Jurkat, Clone E6-1 (cell line): ENCODE measurements around the gene FKBP8.

Experiments used
- DNase-seq: peaks from one replicate; pipeline ENCODE4 v3.0.0-alpha.2; 2011; ENCODE audit warnings: low read depth, low spot score
- H3K4me3 ChIP-seq: 2 replicates; pipeline ENCODE4 v1.5.1; 2011; ENCODE audit warnings: mild to moderate bottlenecking, low read length, control low read depth, moderate library complexity

FKBP8 gene

DNA sequence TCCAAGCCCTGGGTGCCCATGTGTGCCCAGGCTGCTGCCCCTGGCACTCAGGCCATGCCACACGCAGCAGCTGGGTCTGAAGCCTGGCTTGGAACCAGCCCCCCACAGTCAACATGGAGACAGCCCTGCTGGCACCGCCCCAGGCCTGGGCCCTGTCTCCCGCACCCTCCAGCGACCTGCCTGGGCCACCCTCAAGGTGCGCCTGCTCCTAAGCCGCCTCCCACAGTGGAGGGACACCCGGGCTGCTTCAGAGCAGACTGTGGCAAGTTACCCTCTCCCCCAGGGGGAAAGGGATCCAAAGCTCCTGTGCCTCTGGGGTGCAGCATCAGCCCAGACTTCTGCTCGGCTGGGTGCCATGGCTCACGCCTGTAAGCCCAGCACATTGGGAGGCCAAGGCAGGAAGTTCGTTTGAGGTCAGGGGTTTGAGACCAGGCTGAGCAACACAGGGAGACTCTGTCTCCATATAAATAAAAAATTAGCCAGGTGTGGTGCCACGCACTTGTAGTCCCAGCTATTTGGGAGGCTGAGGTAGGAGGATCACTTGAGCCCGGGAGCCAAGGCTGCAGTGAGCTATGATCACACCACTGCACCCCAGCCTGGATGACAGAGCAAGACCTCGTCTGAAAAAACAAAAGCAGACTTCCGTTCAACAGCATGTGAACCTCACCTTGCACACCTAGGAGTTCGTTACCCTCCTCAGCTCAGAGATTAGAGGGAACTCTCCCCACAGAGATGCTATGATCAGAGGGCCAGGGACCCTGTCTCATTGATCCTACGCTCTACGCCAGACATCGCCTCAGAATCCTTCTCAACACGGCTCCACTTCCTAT lies 37.1 kb downstream of the FKBP8 start:
- DNase-seq = no peak
- no peak overlapping the region for H3K4me3 ChIP-seq

DNA sequence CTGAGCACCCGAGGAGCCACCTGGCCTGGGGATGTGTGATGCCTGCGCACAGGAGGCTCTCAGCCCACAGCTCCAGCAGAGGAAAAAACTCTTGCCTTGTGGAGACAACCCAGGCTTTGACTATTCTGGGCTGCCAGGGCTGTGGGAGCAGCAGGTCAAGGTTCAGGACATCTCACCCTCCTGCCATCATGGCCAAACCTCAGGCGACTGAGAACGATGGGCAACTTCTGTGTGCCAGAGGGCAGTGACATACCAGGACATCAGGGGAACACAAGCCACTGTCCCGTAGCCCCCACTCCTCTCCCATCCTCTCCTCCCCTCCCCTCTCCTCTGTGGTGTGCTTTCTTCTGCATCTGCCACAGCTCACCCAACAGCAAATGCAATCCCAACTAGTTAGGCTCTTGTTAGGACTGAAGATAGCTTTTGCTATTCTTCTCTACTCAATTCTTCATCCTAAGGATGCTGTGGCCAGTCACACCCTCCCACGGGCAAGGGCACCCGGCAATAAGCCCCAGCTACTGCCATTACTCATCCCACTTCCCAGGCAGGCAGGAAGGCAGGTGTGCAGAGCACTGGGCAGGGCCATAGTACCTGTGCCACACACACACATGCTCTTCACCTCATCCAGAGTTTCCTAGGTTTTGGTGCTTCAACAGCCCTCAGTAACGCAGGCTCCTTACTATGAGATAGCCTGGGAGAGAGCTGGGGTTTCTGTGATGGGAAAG lies 38.3 kb downstream of the FKBP8 start:
- no peak overlapping the region for H3K4me3 ChIP-seq
- no peak for DNase-seq

DNA sequence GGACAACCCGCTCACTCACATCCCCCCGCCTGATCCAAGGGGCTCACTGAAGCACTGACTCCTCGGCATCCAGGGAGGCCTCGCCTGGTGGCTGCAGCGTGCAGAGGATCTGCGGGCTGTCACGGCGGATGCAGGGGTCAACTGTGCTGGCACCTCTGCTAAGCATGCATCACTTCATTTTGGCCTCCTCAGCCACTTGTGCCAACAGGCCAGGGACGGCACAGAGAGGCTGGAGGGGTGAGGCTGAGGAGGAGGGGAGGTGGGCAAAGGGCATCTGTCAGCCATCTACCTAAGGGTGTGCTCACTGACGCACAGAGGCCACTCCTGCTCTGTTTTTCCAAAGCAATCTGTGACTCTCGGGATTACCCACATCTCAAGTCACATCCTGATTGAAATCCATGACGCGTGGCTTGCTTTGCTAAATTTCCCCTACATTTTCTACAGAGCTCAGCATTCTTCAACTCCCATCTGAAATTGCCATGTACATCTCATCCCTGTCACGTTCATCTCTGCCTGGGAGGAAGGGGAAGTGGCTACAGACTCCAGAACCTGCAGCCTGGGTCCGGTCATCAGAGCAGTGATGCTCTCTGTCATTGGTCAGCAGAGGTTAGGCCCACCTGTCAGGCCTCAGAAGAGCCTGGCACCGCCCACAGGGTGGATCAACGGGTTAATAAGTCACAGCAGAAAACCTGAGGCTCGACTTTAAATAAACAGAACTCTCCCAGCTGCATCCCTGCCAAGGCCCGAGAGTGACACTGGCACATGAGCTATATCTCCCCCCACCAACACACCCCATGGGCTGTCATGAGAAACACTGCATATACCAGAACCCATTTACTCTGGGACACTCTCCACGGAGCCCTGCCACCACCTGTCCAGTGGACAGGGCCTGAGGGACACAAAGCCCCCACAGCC lies 39.1 kb downstream of the FKBP8 start:
- no peak for DNase-seq
- H3K4me3 ChIP-seq = no peak overlapping the region

DNA sequence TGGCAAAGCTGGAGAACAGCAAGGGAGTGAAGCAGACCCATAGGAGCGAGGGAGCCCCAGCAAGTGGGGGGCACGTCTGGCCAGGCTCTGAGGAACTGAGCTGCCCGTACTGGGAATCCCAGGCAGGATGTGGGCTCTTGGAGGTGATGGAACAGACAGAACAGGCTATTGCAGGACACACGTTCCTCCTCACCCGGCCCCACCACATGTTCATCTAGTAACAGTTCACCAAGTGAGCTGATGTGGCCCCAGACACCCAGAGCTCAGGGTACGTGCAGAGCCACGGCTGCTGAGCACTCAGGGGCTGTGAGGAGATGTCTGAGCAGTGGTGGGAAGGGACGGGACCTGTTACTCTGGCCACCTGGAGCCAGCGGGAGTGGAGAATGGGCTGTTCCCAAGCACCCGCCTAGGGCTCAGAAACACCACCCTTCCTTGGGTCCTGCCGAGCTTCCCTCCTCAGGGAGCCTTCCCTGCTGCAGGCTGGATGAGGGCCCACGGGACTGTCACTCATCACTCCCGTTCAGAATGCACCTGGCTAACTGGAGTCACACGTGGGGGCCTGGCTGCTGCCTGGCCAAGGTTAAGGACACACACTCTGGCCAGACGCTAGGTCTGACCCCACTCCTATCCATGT lies 39.9 kb downstream of the FKBP8 start:
- no peak overlapping the region for H3K4me3 ChIP-seq
- DNase-seq = no peak

DNA sequence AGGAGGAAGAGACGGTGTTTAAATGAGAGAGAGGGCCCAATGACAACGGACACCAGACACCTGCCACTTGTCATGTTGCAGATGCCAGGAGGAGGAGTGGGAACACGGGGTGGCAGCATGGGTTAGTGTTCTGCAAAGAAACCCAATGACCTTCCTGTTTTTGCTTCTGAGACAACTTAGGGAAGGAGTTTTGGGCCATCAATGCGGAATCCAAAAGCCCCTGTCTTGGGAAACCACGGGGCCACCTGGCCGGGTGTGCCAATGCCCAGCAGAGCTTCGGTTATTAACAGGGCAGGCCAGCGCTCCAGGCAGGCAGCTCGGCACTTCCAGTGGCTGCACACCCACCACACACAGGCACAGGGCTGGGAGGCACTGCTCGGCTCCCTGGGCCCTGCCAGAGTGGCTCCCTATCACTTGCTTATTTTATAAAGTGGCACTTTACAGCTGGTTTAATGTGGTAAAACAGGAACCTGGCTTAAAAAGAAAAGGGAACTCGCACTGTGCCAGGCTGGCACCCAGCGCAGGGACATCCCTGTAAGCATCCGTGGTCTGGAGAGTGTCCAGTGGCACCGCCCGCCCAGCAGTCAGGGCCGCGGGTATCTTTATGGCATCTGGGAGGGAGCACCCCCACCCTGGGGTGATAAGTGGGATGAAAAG lies 40.6 kb downstream of the FKBP8 start:
- no peak overlapping the region for H3K4me3 ChIP-seq
- no peak for DNase-seq

DNA sequence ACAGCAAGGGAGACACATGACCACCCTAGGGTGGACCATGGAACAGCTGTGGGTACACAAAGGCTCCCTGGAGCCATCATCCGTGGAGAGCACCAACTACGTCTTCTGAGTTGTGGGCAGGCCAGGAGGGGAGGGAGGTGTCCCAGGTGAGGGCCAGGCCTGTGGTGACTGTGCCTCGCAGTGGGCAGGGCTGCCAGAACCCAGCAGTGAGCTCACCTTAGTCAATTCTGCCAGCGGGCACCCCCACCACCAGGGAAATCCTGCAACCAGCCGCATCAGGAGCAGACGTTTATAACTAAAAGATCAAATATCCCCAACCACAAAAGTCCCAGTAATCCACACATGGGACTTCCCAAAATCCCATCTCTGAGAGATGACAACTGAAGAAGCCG lies 41.1 kb downstream of the FKBP8 start:
- no peak for DNase-seq
- no peak overlapping the region for H3K4me3 ChIP-seq

DNA sequence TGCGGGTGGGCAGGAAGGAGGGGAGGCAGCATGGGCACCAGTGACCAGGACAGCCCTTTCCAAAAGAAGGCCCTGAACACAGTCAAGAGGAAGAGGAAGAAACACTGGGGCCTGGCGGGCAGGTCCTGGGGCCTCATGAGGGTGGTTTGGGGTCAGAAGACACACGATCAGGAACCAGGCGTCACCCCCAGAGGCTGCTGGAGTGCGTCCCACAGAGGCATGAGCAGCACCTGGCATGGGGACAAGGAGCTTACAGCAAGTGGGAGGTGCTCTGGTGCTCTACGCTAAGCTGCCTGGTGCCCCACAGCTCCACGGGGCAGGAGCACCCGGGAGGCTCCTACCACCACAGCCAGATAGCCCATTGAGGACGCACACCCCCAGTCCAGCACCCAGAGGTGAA lies 41.5 kb downstream of the FKBP8 start:
- no peak for DNase-seq
- H3K4me3 ChIP-seq = no peak overlapping the region

DNA sequence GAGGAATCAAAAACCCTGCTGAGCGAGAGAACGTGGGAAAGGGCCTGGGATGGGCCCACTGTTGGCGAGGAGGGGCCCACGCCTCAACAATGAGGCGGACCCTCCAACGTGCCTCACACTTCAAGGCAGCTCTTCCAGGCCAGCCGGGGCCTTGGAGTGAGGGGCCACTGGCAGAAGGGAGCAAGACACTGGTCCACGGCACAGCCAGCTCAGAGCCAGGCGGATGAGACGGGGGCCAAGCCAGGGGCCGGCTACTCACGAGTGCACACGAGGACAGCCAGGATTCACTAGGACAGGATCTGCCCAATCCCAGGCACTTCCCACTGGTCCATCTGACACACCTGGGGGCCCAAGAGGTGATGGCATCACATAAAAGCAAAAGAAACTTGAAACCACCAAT lies 42.0 kb downstream of the FKBP8 start:
- DNase-seq = no peak
- no peak overlapping the region for H3K4me3 ChIP-seq

DNA sequence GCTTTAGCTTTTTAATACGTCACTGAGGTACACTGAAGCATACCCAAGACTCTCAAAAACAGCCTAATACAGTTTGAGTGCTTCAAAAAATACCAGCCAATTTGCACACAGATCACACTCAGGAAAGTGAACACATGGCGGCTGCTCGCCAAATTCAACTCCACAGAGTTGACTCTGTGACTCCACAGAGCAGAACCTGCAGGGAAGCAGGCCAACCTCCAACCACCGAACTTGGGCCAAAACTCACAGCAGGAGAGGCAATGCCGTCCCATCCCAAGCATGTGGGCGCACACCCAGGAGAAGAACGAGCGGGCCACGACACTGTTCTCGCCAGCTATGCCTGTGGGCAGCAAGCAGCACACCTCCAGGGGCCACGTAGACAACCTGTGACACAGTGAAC lies 42.6 kb downstream of the FKBP8 start:
- no peak overlapping the region for H3K4me3 ChIP-seq
- DNase-seq = no peak

DNA sequence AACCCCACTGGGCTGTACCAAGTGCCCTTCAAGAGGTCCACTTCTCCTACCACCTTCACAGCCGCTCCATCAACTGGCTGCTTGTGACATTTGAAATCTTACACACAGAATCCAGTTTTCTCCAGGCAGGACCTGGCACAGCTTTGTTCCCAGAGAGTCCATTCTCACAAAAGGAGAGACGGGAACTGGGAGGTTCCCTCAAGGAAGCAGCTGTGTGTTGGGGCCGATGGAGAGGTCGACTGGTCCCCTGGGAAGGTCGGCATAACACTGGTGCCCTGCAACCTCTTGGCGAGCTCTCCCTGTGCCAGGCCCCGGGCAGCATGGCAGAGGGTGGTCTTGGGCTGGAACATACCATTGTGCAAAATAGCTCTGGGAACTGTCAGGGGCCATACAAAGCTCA lies 43.0 kb downstream of the FKBP8 start:
- DNase-seq = no peak
- H3K4me3 ChIP-seq = no peak overlapping the region

DNA sequence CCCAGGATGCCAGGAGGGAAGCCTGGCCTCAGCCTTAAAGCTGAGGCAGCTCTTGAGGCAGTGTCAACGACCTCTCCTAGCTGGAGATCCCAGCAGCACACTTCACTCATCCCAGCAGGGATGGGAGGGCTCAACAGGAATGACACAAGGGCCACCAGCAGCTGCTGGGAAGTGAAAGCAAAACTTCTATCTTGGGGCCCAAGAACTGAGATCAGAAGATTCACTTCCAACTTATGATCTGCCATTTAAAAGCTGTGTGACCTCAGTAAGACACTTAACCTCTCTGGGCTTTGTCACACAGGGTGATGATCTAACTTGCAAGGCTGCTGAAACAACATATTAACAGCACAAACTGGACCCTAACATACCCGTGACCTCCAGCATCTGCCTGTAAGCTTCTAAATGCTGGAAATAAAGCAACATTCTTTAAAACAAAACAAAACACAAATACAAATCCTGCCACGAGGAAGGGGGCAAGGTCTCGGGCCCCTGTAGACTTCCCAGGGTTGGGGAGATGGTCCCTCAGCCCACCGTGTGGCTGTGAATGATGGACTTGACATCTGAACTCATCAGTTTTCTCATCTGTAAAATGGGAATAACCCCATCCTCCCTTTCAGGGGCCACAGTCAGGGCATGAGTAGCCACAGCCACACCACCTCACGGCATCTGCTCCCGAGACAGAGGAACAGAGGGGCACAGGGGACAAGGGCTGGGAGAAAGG lies 44.2 kb downstream of the FKBP8 start:
- no peak overlapping the region for H3K4me3 ChIP-seq
- no peak for DNase-seq

DNA sequence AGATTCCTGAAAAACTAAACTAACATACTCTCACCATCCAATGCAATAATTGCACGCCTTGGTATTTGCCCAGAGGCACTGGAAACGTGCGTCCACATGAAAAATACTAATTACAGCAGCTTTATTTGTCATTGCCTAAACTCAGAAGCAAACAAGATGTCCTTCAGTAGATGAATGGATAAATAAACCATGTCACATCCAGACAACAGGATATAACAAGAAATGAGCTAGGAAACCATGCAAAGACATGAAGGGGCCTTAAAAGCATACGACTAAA lies 46.5 kb downstream of the FKBP8 start:
- DNase-seq = no peak
- H3K4me3 ChIP-seq = no peak overlapping the region

DNA sequence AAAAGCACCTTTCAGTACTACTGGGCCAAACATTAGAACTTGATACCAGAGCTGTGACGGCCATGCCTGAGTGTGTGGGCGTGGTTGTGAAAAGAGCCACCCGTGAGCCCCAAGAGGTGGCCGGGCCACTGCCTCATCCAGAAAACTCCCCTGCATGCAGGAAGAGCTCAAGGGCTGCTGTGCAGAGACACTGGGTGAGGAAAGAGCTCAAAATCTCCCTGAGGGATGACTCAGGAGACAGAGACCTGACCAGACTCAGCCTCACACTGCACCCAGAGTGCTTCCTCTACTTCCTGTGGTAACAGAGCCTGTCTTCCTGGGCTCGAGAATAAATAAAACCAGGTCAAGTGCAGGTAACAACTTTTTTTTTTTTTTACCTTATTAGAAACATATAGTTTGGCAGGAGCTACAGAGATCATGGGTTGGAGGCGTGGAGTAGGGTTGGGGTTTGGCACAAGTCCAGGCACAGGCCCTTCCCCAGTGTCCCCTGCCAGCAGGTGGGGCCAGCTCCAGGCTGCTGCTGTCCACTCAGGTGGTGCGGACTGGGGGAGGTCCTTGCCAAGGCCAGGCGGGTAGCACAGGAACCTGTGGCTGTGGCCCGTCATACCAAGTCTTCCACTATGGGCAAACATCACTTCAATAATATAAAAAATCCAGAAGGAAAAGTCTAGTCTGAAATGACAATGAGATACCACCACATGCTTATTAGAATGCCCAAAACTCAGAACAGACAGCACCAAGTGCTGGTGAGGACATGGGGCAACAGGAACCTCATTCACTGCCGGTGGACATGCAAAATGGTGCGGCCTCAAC lies 47.0 kb downstream of the FKBP8 start:
- no peak for DNase-seq
- H3K4me3 ChIP-seq = no peak overlapping the region

DNA sequence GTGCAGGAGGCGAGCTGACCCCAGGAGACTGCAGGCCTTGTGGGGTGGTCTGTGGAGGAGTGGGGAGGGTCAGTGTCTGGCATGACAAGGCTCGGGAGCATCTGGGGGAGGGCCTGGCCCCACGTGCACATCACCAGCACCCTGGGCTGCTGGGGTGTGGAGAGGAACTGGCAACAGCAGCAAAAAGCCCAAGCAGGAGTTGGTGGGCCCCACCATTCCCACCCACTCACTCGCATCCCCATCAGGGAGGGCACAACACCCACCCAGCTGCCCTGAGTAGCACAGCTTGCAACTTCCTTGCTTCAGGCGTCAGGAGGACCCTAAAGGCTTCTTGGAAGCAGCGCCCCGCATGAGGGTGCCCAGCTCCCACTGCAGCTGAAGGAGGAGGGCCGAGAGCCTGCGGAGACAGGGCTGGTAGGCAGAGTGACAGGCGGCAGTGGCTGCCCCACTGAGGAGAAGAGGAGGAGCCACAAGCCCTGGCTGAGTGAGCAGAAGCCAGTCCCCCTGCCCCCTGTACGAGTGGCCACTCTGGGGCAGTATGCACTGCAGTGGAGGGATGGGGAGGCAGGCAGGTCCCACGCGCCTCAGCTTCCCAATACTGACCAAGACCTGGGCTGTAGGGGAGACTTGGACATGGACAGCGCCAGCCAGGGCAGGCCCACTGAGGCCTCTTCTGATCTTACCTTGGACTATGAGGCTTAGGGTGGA lies 48.0 kb downstream of the FKBP8 start:
- DNase-seq = no peak
- H3K4me3 ChIP-seq = no peak overlapping the region

DNA sequence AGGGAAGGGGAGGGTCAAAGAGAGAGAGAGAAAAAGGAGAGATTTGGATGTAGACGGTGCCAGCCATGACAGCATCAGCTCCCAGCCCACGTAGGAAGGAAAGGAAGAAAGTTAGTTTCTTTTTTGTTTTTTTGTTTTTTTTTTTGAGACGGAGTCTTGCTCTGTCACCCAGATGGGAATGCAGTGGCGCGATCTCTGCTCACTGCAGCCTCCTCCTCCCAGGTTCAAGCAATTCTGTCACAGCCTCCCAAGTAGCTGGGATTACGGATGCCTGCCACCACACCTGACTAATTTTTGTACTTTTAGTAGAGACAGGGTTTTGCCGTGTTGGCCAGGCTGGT lies 49.1 kb downstream of the FKBP8 start:
- DNase-seq = no peak
- H3K4me3 ChIP-seq = no peak overlapping the region

DNA sequence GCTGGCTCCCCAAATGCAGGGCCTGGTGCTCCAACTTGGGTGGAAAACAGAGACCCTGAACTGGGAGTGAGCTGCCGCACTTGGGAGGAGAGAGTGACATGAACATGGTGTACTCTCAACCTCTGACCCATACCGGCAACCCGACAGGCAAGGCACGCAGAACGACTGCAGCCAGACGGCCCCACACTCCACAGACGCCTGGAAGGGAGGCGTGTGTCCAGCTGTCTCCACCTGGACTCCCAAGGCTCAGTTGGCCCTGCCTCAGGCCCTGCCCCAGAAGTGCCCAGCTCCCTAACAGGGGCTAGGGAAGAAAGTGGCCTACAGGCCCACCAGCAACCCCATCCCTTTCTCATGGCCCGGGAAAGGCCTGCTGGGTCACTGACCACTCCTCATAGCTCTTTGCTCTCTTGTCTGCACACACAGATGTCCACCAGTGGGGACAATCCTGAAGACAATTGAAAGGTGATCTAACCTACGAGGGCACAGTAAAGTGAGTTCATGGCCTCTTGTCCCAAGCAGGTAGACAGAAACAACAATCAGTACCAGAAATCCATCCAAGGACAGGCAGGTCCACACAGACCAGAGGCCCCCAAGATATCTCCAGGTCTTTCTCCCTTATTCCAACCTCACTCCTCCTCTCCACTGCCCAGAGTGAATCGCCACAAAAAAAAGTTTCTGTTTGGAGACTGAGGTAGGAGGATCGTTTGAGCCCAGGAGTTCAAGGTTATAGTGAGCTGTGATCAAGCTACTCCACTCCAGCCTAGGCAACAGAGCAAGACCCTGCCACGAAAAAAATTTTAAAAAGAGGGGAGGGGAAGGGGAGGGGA lies 49.7 kb downstream of the FKBP8 start:
- no peak for DNase-seq
- no peak overlapping the region for H3K4me3 ChIP-seq
